ENCODE measurements around the gene TEAD1.

- TF ChIP-seq CTCF (IDR thresholded peaks at IDR 0.05; ENCODE audit: insufficient read depth, low read length) (no peak), POLR2AphosphoS5 (IDR thresholded peaks at IDR 0.05; ENCODE audit: low read depth) (no peak), REST (IDR thresholded peaks at IDR 0.05; ENCODE audit: insufficient replicate concordance, low read depth) (no peak), SPI1 (IDR thresholded peaks at IDR 0.05; ENCODE audit: borderline replicate concordance, low read depth) (no peak), GABPA (IDR thresholded peaks at IDR 0.05; ENCODE audit: low read depth) (no peak)
Observed at GRCh38 chr11:12941671-12942070, 267.4 kb downstream of the TEAD1 start.
